GM15510 (cell line): Measurements from ENCODE around the gene TBCC.

Experiments
- POLR2A ChIP-seq: IDR thresholded peaks from 3 replicates; pipeline ENCODE4 v1.6.1; 2011; ENCODE audit warnings: borderline replicate concordance; ENCODE audit not compliant: insufficient read length; ENCODE audit errors: extremely low read depth

The TBCC gene

DNA sequence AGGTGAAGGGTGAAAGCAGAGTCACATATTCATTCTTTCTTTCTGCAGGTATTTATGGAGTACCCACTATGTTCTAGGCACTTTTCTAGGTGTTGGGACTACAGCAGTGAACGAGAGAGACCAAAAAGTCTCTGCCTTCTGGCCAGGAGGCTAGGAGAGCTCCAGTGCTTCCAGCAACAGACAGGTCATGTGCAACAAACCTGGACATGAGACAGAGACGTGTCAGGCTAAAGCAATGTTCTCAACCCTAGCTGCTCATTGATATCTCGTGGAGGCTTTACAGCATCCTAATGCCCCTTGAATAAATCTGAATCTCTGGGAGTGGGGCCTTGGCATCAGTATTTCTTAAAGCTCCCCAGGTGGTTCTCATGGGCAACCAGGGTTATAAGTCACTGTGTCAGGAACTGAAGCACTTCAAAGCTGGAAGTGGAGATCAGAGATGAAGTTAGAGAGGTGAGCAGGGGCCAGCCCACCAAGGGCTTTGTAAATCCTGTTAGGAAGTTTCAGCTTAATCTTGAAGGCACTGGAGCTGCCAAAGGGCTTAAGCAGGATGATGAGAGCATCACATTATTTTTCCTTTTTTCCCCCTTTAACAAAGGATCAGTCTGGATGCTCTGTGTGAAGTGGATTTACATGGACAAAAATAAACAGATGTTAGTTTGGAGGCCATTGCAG, 13.0 kb upstream of the TBCC start:
- TF ChIP-seq POLR2A: no peak

DNA sequence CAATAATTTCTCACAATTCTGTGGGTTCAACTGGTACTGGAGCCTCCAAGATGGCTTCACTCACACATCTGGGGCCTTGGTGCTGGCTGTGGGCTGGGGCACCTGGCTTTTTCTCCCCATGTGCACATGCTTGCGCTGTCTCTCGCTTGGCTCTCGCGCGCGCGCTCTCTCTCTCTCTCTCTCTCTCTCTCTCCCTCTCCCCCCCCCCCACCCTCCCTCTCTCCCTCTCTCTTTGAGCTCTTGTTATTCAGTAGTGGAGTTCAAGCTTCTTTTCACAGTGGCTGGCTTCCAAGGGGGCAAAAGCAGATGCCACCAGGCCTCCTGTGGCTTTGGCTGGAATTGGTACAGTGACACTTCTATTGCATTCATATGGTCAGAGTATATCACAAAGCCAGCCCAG, 10.8 kb upstream of the TBCC start:
- no peak for TF ChIP-seq POLR2A

DNA sequence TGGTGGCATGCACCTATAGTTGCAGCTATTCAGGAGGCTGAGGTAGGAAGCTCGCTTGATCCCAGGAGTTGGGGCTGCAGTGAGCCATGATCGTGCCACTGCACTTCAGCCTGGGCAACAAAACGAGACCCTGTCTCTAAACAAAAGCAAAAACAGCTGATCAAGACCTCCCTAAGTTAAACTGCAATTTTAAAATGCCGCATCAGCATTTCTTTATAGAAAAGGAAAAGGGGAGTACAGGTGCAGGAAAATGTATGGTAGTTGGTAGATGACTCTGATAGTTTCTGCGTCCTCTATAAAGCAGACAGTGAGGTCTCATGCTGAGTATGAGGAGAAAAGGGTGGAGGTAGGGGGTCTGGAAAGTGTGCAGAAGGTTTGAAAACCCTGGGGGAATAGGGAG, 8.9 kb upstream of the TBCC start:
- TF ChIP-seq POLR2A: no peak

DNA sequence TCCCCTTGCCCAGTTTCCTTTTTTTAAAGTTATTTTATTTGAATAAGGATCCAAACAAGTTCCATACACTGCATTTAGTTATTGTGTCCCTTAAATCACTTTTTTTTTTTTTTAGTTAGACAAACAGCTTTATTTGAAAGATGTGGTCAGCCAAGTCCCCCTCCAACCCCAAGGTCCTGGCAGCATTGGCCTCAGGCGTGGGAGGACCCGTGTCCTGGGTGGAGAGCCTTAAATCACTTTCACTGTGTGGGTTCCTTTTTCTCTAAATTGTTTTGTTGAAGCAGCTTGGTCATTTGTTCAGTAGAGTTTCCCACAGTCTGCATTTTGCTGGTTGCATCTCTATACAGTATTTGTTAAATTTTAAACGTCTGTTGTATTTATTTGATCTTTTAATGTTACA, 5.2 kb upstream of the TBCC start:
- TF ChIP-seq POLR2A: no peak

DNA sequence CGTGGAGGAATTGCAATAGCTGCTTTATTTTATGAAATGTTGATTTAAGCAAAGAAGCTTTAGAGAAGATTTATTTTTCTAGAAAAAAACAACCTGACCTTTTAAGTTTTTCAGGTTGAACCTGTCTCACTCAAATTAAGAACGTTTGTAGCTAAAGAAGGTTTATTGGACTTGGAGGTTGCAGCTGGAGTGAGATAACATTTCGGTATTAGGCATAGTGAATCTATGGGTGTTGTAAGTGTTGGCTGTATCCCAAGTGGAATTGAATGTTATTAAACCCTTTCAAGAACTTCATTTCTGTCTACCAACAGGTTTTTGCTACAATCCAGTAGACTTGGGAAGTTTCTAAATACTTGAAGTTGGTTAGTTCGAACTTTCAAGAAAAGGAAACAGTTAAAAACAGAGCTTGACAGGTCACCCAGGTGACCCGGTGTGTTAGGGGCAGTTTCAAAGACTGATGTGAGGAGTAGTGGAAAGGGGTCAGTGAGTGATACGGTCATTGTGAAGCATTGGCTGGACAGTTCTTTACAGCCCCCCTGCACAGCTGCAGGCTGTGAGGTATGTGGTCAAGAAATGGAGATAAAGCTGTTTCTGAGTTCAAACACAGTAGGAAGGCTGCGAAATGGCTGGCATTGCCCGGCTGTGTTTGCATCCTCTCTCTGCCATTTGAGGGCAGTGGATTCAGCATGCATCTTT, 2.4 kb upstream of the TBCC start:
- no peak for TF ChIP-seq POLR2A

DNA sequence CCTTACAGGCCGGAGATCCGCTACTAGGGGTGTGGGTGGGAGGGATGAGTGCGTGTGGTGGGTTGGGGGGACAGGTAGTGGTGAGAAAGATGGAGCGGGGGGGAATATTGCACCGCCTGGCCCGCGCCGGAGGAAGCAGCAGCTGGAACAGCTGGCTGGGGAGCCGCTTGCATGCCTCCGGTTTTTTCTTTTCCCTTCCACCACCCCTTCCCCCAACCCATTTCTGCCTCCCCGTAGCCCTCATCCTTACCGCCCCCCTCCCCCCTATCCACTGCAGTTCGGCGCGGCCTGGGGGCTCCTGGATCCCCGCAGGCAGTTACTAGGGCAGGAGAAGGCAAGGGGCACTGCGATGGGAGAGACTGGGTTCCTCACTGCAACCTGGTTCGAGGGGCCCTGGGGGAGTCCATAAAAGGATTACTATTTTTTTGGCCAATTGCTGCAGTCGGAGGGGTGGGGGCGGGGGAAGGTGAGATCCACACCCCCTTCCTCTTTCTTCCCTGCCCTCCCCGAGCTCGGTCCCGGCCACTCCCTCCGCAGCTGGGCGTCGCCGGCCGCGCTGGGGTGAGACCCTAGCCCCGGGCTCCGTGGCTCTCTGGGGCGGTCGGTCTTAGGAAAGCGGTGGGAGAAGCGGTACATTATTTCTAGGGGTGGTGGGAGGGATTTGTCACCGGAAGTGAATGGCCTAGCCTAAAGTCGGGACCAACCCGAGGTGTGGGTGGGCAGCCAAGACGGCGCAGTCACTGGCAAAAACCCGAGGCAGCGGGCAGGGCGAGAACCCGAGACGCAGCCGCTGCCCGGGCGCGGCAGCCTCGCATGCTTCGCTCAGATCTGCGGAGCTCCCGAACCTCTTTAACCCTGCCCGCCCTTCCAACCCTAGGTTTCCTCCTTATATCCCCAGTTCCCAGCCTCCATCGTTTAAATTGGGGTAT, 824 bp upstream of the TBCC start:
- peak; percentile 82 for TF ChIP-seq POLR2A

DNA sequence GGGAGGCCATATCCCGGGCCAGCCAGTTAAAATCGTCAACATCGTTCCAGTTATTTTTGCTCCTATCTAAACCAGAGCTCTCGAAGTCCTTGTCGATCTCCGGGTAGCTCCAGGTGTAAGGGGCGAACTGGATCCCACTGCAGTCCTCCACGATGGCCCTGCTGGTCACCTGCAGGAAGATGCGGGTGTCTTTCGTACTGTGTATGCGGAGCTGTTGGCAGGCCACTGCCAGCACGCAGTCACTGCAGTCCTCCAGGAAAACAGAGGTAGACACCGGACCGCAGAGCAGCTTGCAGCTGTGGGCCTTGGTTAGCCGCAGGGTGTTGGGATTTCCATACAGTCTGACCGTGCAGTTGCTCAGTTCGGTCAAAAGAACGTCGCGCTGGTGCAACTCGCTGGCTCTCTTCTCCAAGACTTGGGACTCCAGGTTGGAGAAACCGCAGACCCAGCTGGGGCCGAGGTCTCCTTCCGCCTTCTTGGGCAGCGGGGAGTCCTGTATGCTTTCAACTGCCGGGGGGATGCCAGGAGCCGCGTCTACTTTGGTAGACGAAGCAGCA, 742 bp downstream of the TBCC start:
- no peak for TF ChIP-seq POLR2A

DNA sequence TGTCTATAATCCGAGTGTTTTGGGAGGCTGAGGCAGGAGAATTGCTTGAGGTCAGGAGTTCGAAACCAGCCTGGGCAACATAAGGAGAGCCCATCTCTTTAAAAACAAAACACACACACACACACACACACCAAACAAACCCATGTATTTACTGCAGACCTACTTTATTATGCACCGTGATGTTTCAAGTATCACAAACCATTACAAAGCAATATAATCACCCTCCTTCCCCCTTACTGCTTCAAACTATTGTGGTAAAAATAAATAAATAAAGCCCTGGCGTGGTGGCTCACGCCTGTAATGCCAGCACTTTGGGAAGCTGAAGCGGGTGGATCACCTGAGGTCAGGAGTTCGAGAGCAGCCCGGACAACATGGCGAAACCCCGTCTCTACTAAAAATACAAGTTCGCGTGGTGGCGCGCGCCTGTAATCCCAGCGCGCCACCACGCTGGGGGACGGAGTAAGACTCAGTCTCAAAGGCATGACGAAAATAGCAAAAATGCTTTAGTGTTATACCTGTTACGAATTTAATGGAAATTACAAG, 1.5 kb downstream of the TBCC start:
- no peak for TF ChIP-seq POLR2A

DNA sequence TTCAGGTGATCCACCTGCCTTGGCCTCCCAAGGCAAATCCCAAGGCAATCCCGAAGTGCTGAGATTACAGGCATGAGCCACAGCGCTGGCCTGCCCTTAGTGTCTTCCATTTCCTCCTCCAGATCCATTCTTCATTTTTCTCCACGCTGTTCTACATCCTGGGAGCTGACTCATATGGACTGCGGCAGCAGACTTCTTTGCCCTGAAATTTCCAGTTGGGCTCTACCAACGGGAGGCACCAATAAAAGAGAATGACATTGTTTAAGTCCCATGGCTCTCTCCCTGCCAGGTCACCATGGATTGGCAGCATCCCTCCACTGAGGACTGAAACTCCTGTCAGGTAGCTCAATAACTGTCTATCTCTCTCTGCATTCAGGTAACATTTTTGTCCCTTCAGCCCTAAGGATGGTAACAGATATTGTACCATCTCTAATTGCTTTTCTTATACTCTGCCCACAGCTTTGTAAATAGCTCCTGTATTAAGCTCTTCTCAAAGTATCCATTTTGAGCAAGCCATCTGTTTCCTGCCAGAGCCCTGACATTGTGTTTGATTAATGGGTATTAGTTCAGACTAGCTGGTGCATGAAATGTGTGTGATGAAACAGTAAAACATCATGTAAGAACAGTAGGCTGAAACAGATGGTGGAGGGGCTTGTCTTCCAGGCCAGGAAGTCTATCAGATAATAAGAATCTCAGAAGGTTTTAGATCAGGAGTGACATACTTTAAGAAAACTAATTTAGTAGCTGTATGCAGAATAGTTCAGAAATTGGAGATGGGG, 3.6 kb downstream of the TBCC start:
- TF ChIP-seq POLR2A: no peak

DNA sequence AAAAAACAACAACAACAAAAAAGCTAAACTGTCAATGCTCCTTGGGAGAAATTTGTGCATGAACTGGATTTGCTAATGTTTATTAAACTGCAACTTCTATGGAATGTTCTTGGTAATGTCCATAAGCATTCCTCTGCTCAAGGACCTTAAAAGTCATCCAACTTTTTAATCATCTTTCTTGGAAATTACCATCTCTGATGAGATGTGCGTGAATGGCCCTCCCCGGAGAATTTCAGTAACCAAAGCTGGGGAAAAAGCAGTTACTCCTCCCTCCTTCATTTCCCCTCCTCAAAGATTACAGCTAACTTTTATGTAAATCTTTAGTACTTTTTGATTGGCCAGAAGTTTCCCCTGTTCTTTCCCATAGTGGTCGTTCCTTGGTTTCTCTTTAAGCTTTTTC, 5.2 kb downstream of the TBCC start:
- TF ChIP-seq POLR2A: no peak

DNA sequence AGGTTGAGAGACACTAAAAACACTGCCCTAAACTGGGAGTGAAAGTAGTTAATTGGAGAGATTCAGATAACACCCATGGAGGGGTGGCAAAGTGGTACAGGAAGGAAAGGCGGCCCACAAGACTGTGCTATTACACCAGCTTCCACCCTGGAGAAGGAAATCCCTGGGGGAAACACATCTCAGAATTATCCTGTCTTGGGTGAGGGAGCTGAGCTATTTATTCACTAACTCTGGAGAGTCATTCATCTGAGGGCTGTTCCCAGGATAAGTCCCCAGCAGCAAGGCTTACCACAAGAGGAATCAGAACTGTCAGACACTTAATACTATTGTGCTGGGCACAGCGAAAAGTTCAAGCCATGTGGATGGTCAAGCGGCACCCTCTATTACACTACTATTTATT, 9.9 kb downstream of the TBCC start:
- no peak for TF ChIP-seq POLR2A

DNA sequence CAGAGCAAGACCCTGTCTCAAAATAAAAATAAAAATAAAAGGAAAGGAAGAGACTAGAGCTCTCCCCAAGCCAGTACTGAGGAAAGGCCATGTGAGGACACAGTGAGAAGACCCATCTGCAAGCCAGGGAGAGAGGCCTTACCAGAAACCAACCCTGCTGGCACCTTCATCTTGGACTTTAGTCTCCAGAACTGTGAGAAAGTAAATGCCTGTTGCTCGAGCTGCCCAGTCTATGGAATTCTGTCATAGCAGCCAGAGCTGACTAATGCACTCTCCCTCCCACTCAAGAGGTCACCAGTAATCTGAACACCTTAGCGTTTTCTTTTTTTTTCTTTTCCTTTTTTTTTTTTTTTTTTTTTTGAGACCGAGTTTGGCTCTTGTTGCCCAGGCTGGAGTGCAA, 16.2 kb downstream of the TBCC start:
- no peak for TF ChIP-seq POLR2A

DNA sequence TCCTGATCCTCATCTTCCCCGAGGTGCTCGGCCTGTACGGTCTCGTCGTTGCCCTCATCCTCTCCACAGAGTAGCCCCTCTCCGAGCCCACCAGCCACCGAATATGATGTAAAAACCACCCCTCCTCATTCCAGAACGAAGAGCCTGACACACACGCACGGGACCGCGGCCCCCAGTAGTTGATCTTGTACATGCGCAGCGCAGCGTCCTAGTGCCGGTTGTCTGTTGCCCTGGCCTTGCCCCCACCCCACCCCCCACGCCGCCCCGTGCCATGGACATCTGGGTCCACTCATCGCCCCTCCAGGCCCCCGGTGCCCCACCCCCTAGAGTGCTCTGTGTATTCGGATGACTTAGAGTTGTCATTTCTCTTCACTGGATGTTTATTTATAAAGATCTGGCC, 18.3 kb downstream of the TBCC start:
- no peak for TF ChIP-seq POLR2A

DNA sequence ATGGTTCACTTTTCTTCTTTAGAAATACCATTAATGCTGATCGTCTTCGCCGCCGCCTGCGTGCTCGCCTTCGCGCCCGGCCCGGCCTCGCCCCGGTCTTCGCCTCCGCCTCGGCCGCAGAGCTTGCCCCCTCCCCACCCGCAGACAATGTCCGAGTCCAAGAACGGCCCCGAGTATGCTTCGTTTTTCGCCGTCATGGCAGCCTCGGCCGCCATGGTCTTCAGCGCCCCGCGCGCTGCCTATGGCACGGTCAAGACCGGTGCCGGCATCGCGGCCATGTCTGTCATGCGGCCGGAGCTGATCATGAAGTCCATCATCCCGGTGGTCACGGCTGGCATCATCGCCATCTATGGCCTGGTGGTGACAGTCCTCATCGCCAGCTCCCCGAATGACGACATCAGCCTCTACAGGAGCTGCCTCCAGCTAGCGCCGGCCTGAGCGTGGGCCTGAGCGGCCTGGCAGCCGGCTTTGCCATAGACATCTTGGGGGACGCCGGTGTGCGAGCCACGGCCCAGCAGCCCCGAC, 18.8 kb downstream of the TBCC start:
- no peak for TF ChIP-seq POLR2A
